Testis (tissue), 2 donors: ENCODE measurements around the gene ZNF804B.

ENCODE experiments used
- POLR2A ChIP-seq: fragments of 450-650 bp; IDR thresholded peaks from one replicate; pipeline ENCODE4 v1.6.1; 2017; ENCODE audit warnings: antibody characterized with exemption, mild to moderate bottlenecking, moderate library complexity
- TF ChIP-seq, protein P1 (sequence below), 3 experiments: fragments of 450-650 bp in 2 of 3; fragments of 200-600 bp in 1 of 3; sonication (generic) in 1 of 3; IDR thresholded peaks; one replicate each; pipeline ENCODE4 v1.5.1; 2016 to 2019; ENCODE audit warnings: antibody characterized with exemption in 3 of 3, mild to moderate bottlenecking in 2 of 3, moderate library complexity in 1 of 3

DNA sequence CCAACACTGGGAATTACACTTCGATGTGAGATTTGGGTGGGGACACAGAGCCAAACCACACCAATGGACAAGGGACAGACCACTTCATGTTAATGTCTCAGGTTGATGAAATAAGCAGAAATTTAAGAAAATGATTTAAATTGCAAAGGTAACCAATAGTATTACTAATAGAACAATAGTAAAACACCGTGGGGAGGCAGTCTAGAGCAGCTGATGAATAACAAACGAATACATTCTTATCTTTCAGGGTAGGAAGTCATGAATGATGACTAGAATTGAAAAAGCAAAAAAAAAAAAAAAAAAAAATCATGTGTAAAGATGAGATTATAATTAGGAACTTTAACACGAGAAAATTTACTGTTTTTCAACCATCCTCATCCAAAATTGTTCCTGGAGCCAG is 207.9 kb downstream of the ZNF804B start:
- TF ChIP-seq, protein P1, sequence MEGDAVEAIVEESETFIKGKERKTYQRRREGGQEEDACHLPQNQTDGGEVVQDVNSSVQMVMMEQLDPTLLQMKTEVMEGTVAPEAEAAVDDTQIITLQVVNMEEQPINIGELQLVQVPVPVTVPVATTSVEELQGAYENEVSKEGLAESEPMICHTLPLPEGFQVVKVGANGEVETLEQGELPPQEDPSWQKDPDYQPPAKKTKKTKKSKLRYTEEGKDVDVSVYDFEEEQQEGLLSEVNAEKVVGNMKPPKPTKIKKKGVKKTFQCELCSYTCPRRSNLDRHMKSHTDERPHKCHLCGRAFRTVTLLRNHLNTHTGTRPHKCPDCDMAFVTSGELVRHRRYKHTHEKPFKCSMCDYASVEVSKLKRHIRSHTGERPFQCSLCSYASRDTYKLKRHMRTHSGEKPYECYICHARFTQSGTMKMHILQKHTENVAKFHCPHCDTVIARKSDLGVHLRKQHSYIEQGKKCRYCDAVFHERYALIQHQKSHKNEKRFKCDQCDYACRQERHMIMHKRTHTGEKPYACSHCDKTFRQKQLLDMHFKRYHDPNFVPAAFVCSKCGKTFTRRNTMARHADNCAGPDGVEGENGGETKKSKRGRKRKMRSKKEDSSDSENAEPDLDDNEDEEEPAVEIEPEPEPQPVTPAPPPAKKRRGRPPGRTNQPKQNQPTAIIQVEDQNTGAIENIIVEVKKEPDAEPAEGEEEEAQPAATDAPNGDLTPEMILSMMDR (IDR thresholded peaks at IDR 0.05) = no peak
- no peak for TF ChIP-seq POLR2A
